SK-N-SH (cell line): ENCODE measurements around the gene MRPL53. TPM values are rescaled to one million over a fixed set of nuclear protein-coding genes. Genes with fewer than 3 reads are reported as not detected.

ENCODE experiments used
- CTCF ChIA-PET: fragments of 300-600, 350-600 bp; formaldehyde crosslinking; extraction: SDS; loops from one replicate; lab custom pipeline; 2021; lab: Yijun Ruan, JAX
- POLR2A ChIA-PET: fragments of 350-600 bp; sonication (Branson Sonifier 250); formaldehyde crosslinking; extraction: SDS; loops from one replicate; lab custom pipeline; 2020; ENCODE audit warnings: antibody characterized with exemption, inconsistent platforms; lab: Yijun Ruan, JAX
- DNase-seq: peaks from one replicate; pipeline ENCODE4 v3.0.0; 2012
- H2AFZ ChIP-seq: fragments of 200-600 bp; sonication (generic); 2 replicates; pipeline ENCODE4 v1.8.1; 2016; ENCODE audit warnings: antibody characterized with exemption, mild to moderate bottlenecking, low read depth
- H3F3A ChIP-seq: fragments of 200-600 bp; sonication (generic); replicated peaks from 2 replicates; pipeline ENCODE3; 2016; ENCODE audit warnings: antibody characterized with exemption, mild to moderate bottlenecking; ENCODE audit not compliant: insufficient read depth
- H3K27ac ChIP-seq, 2 experiments: fragments of 200-500 bp in 1 of 2; fragments of 200-600 bp in 1 of 2; sonication (Bioruptor generic) in 1 of 2; sonication (generic), shearing (Covaris generic) in 1 of 2; 2 replicates each; pipeline versions ENCODE4 v1.5.1 to v1.6.1; 2014 to 2016; ENCODE audit warnings: low read depth in 2 of 2, inconsistent platforms in 1 of 2, low read length in 1 of 2, mild to moderate bottlenecking in 1 of 2, mixed read lengths in 1 of 2
- H3K27me3 ChIP-seq: fragments of 200-600 bp; sonication (generic), shearing (Covaris generic); 2 replicates; pipeline ENCODE4 v1.6.1; 2016; ENCODE audit warnings: mixed run types; ENCODE audit not compliant: insufficient read depth
- H3K36me3 ChIP-seq, 2 experiments: fragments of 200-500 bp in 1 of 2; fragments of 200-600 bp in 1 of 2; sonication (Bioruptor generic) in 1 of 2; sonication (generic) in 1 of 2; replicated peaks in 1 of 2; 2 replicates each; pipeline versions ENCODE3 to v1.5.1; 2014 to 2016; ENCODE audit warnings: low read length in 1 of 2, mild to moderate bottlenecking in 1 of 2; ENCODE audit not compliant: insufficient read depth in 2 of 2, control insufficient read depth in 1 of 2
- H3K4me1 ChIP-seq, 2 experiments: fragments of 200-500 bp in 1 of 2; fragments of 200-600 bp in 1 of 2; sonication (Bioruptor generic) in 1 of 2; sonication (generic), shearing (Covaris generic) in 1 of 2; 2 replicates each; pipeline versions ENCODE4 v1.5.1 to v1.6.1; 2014 to 2016; ENCODE audit warnings: low read depth in 1 of 2, low read length in 1 of 2, mixed run types in 1 of 2; ENCODE audit not compliant: insufficient read depth in 2 of 2, control insufficient read depth in 1 of 2
- H3K4me2 ChIP-seq: fragments of 200-600 bp; sonication (generic), shearing (Covaris generic); 2 replicates; pipeline ENCODE4 v1.6.1; 2017; ENCODE audit warnings: mixed run types
- H3K4me3 ChIP-seq, 2 experiments: fragments of 200-500 bp in 1 of 2; fragments of 200-600 bp in 1 of 2; sonication (Bioruptor generic) in 1 of 2; sonication (generic), shearing (Covaris generic) in 1 of 2; 2 replicates each; pipeline versions ENCODE4 v1.5.1 to v1.8.1; 2014 to 2016; ENCODE audit warnings: low read depth in 2 of 2, inconsistent platforms in 1 of 2, low read length in 1 of 2, mild to moderate bottlenecking in 1 of 2, mixed read lengths in 1 of 2, moderate library complexity in 1 of 2
- H3K79me2 ChIP-seq: fragments of 200-600 bp; sonication (generic); 2 replicates; pipeline ENCODE4 v1.8.1; 2017; ENCODE audit warnings: mild to moderate bottlenecking; ENCODE audit not compliant: insufficient read depth
- H3K9ac ChIP-seq: fragments of 200-600 bp; sonication (generic); 2 replicates; pipeline ENCODE4 v1.6.1; 2017; ENCODE audit warnings: mixed run types
- H3K9me2 ChIP-seq: fragments of 200-600 bp; sonication (generic); 2 replicates; pipeline ENCODE4 v1.6.1; 2017; ENCODE audit warnings: mixed run types
- H3K9me3 ChIP-seq: fragments of 200-600 bp; sonication (generic); 2 replicates; pipeline ENCODE4 v1.6.1; 2017; ENCODE audit warnings: mixed run types, mild to moderate bottlenecking, moderate library complexity
- H4K20me1 ChIP-seq: fragments of 200-600 bp; sonication (generic); 2 replicates; pipeline ENCODE4 v1.6.1; 2017; ENCODE audit warnings: mild to moderate bottlenecking, mixed run types; ENCODE audit not compliant: insufficient read depth
- CHD2 ChIP-seq: fragments of 150-350 bp; IDR thresholded peaks from 2 replicates; pipeline ENCODE4 v1.6.1; 2018; ENCODE audit warnings: low read length; ENCODE audit not compliant: partially characterized antibody
- ELF1 ChIP-seq: IDR thresholded peaks from 2 replicates; pipeline ENCODE4 v1.4.0; 2012
- EZH2phosphoT487 ChIP-seq: fragments of 200-600 bp; sonication (generic); IDR thresholded peaks from 2 replicates; pipeline ENCODE4 v1.6.1; 2017; ENCODE audit warnings: low read depth, mixed run types, mild to moderate bottlenecking, antibody characterized with exemption, moderate library complexity, borderline replicate concordance
- FOXJ3 ChIP-seq: sonication (generic); formaldehyde crosslinking; IDR thresholded peaks from 2 replicates; pipeline ENCODE4 v1.5.1; 2020; ENCODE audit warnings: mild to moderate bottlenecking, missing genetic modification reagents
- GATA2 ChIP-seq: sonication (generic); formaldehyde crosslinking; IDR thresholded peaks from 2 replicates; pipeline ENCODE4 v1.5.0; 2020; ENCODE audit warnings: mild to moderate bottlenecking, missing genetic modification reagents
- MXI1 ChIP-seq: IDR thresholded peaks from 2 replicates; pipeline ENCODE4 v1.6.1; 2012; ENCODE audit warnings: mild to moderate bottlenecking, low read depth, low read length, improper control_type of control experiment
- NRF1 ChIP-seq: IDR thresholded peaks from 2 replicates; pipeline ENCODE4 v1.6.1; 2012; ENCODE audit warnings: low read depth, mild to moderate bottlenecking, low read length
- POLR2AphosphoS5 ChIP-seq: IDR thresholded peaks from 2 replicates; pipeline ENCODE4 v1.6.1; 2012; ENCODE audit warnings: low read depth, low read length
- RAD21 ChIP-seq: IDR thresholded peaks from 2 replicates; pipeline ENCODE4 v1.6.1; 2012; ENCODE audit warnings: mild to moderate bottlenecking, low read length
- RXRA ChIP-seq: IDR thresholded peaks from 2 replicates; pipeline ENCODE4 v1.4.0; 2012; ENCODE audit warnings: low read depth, mild to moderate bottlenecking, borderline replicate concordance
- TEAD4 ChIP-seq: IDR thresholded peaks from 2 replicates; pipeline ENCODE4 v1.4.0; 2012; ENCODE audit warnings: mild to moderate bottlenecking, borderline replicate concordance; ENCODE audit not compliant: insufficient read depth
- YY1 ChIP-seq: IDR thresholded peaks from 2 replicates; pipeline ENCODE4 v1.4.0; 2012; ENCODE audit warnings: low read depth, mild to moderate bottlenecking
- WGBS: methylation state at CpG from one replicate; pipeline ENCODE4 v1.1.6; 2017; ENCODE audit warnings: low lambda C conversion rate; 5-methylcytosine and 5-hydroxymethylcytosine counted together
- polyA plus RNA-seq, 3 experiments: library from polyadenylated mRNA; depleted of rRNA; stranded (reverse); fragments of >200 nt; gene quantifications; 2 replicates each; pipeline ENCODE4 v1.2.3, GENCODE V29; 2012
- TF ChIP-seq, protein P1 (sequence below): fragments of 200-600 bp; sonication (generic); IDR thresholded peaks from 2 replicates; pipeline ENCODE4 v1.6.1; 2017; ENCODE audit warnings: antibody characterized with exemption, mild to moderate bottlenecking, moderate library complexity
- TF ChIP-seq, protein P2 (sequence below): fragments of 150-350 bp; IDR thresholded peaks from 2 replicates; pipeline ENCODE4 v1.6.1; 2016; ENCODE audit warnings: mild to moderate bottlenecking, low read depth, low read length

The MRPL53 gene
- polyA plus RNA-seq, 1 of the 3 experiments (the other 2 are of a cell fraction): 95.0 TPM

DNA sequence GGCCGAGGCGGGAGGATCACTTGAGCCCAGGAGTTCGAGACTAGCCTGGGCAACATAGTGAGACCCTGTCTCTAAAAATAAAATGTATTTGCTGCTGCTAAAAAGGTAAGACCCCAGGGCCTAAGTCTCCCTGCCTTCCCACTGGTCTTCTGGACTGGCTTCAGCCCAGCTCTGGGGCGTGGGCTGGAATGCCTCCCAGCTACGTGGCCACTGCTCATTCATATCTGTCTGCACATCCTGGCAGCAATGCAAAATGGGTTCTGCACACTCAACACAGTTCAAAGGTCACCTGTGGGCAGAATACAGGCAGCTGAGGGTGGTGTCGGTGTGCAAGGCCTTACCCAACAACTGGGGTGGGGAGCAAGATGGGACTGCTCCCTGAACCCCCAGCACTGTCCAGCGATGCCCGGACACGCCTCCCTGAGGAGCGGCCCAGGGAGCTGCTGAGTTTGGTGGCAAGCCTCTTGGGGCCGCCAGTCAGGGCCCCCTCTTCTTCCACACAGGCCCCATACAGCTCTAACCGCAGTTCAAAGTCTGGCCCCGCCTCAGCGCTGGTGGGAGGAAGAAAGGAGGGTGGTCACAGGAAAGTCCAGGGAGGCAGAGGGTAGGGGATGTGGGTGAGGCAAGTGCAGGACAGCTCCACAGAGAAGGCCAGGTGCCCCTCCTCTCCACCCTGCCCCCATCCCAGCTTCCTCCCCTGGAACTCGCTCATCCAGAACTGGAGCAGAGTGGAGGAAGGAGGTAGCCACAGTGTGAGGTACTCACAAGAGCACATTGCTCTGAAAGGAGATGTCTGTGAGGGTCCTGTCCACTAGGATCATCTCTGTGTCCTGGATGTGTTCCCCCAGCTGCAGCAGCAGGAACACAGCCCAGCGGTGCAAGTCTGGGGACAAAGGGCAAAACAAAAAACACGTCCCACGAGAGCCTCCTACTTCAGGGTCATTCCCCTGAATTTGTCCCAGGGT is 42.7 kb downstream of the MRPL53 start:
- no peak overlapping the region for H3K27ac ChIP-seq
- no peaks in the 10 kb centered on the region; a peak in 1 of 4 replicates for H3K4me1 ChIP-seq
- peaks cover 4% of the 10 kb centered on the region for H3F3A ChIP-seq
- 87% methylated on average over 12 of the region's 18 CpGs for WGBS
- H3K9ac ChIP-seq: no peak overlapping the region
- no peaks in the 10 kb centered on the region for H4K20me1 ChIP-seq
- H3K9me2 ChIP-seq: no peaks in the 10 kb centered on the region
- TF ChIP-seq, protein P1, sequence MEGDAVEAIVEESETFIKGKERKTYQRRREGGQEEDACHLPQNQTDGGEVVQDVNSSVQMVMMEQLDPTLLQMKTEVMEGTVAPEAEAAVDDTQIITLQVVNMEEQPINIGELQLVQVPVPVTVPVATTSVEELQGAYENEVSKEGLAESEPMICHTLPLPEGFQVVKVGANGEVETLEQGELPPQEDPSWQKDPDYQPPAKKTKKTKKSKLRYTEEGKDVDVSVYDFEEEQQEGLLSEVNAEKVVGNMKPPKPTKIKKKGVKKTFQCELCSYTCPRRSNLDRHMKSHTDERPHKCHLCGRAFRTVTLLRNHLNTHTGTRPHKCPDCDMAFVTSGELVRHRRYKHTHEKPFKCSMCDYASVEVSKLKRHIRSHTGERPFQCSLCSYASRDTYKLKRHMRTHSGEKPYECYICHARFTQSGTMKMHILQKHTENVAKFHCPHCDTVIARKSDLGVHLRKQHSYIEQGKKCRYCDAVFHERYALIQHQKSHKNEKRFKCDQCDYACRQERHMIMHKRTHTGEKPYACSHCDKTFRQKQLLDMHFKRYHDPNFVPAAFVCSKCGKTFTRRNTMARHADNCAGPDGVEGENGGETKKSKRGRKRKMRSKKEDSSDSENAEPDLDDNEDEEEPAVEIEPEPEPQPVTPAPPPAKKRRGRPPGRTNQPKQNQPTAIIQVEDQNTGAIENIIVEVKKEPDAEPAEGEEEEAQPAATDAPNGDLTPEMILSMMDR: no peak
- TF ChIP-seq RAD21 (no peak), NRF1 (no peak), YY1 (no peak), MXI1 (no peak), RXRA (no peak), ELF1 (no peak), FOXJ3 (no peak), EZH2phosphoT487 (no peak), POLR2AphosphoS5 (no peak), CHD2 (no peak), GATA2 (CRISPR knock-in tag) (no peak), TEAD4 (no peak)
- TF ChIP-seq, protein P2, sequence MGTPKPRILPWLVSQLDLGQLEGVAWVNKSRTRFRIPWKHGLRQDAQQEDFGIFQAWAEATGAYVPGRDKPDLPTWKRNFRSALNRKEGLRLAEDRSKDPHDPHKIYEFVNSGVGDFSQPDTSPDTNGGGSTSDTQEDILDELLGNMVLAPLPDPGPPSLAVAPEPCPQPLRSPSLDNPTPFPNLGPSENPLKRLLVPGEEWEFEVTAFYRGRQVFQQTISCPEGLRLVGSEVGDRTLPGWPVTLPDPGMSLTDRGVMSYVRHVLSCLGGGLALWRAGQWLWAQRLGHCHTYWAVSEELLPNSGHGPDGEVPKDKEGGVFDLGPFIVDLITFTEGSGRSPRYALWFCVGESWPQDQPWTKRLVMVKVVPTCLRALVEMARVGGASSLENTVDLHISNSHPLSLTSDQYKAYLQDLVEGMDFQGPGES: no peak
- DNase-seq: no peak
- H3K79me2 ChIP-seq: 0 out of 2 replicates have a peak, but pooled peaks cover 4% of the 10 kb centered on the region
- no peaks in the 10 kb centered on the region for H3K27me3 ChIP-seq
- POLR2A ChIA-PET: no interaction called here
- H3K4me3 ChIP-seq: no peak overlapping the region
- no peaks in the 10 kb centered on the region for H3K9me3 ChIP-seq
- no peak overlapping the region for H3K4me2 ChIP-seq
- peaks cover 7 to 57% of the 10 kb centered on the region in 2 experiments for H3K36me3 ChIP-seq
- CTCF ChIA-PET: interaction anchor here (1.1 to 1.9 kb wide), 4 partner anchors 10 to 102 kb away, joined by 3 to 7 read pairs (median 4); no protein-coding TSS in a partner anchor
- H2AFZ ChIP-seq: no peak overlapping the region
